GM18870 (cell line): ENCODE measurements around the gene HSPA4.

Experiments
- ATAC-seq: cut with Tn5 transposase; IDR thresholded peaks from one replicate; pipeline ENCODE4 v1.9.1; 2021; ENCODE audit warnings: moderate library complexity; ENCODE audit not compliant: unreplicated experiment

The HSPA4 gene

DNA sequence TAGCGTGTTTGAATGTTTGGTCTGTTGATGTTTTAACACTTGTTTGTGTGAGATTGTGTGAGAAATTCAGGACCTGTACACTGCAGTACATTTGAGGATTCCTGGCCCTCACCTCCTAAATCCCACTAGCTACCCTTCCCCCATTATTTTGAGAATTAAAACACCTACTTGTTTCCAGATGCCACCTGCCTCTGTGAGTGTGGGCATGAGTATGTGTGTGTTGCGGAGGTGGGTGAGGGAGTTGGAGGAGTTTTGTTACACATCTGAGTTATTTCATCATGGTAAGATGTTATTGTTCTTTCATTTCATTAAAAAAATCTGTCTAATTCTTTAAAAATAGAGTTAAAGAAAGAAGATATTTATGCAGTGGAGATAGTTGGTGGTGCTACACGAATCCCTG, 36.3 kb downstream of the HSPA4 start:
- ATAC-seq, result no peak

DNA sequence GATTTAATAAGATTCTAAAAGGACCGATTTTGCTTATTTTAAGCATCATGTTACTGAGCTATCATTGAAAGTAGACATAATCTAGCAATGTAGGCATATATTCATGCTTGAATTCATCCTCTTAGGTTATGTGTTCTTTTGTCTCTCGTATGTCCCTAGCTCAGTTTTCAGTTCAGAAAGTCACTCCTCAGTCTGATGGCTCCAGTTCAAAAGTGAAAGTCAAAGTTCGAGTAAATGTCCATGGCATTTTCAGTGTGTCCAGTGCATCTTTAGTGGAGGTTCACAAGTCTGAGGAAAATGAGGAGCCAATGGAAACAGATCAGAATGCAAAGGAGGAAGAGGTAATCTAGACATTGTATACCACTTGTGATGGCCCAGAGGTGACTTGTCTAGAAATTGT, 39.2 kb downstream of the HSPA4 start:
- ATAC-seq, result no peak

DNA sequence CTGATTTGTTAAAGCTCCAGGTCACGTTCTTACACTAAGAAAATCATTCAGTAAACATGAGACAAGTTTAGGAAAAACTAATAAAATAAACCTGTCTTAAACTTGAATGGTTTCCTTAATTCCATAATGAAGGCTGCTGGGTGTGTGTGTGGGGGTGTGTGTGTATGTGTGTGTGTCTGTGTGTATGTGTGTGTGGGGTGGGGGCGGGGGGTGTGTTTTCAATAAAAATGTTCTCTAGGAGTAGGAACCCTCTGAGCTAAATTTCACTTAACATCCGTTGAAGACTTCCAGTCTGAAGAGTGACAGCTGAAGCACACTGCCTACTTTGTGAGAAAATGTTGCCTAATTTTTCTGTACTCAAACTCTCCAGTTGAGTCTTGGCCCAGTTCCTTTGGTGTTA, 54.5 kb downstream of the HSPA4 start:
- ATAC-seq, result no peak

DNA sequence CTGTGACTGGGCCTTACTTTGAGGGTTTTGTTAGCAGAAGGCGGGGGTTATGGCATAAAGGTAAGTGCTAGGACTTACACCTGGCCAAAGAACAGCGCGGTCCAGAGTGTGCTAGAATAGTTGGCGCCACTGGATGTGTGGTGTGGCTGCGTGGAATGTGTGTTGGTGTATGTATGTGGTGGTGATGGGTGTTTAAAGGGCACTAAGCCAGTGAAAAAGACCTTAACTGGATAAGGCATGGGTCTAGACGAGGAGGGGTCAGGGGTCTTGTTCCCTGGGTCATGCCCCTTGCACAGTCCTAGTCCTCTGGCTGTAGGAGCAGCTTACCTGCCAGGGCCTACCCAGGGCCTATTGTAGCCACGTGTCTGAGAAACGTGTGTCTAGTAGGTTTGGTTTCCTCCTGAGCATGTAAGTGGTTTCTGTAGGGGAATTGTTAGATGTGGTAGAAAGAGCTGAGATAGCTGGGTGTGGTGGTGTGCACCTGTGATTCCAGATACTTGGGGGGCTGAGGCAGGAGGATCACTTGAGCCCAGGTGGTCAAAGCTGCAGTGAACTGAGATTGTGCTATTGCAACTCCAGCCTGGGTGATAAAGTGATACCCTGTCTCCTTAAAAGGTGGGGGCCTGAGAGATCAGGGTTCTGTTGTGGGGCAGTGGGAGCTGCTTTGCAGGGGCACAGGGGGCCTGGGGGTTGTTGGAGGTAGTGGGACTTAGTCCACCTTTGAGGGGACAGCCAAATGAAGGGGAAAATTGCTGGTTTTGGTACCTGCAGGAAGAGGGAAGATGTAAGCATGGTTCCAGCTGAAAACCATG, 55.2 kb downstream of the HSPA4 start:
- no peak for ATAC-seq

DNA sequence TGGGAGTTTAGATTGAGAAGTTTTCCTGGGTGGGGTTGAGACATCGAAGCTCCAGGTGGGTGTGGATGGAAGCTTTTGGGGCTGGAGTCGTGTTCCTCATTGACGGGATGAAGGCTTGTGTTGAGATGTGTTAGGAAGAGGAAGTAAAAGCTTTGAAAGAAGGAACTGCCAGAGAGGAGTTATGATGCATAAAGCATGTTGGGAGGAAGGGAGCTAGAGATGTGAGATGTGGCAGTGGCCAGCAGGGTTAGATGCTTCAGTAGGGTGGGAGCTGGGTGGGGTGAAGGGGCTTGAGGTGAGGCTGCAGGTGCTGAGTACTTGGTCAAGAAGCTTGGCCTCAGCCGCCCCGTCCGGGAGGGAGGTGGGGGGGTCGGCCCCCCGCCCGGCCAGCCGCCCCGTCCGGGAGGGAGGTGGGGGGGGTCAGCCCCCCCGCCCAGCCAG, 56.7 kb downstream of the HSPA4 start:
- ATAC-seq, result no peak

DNA sequence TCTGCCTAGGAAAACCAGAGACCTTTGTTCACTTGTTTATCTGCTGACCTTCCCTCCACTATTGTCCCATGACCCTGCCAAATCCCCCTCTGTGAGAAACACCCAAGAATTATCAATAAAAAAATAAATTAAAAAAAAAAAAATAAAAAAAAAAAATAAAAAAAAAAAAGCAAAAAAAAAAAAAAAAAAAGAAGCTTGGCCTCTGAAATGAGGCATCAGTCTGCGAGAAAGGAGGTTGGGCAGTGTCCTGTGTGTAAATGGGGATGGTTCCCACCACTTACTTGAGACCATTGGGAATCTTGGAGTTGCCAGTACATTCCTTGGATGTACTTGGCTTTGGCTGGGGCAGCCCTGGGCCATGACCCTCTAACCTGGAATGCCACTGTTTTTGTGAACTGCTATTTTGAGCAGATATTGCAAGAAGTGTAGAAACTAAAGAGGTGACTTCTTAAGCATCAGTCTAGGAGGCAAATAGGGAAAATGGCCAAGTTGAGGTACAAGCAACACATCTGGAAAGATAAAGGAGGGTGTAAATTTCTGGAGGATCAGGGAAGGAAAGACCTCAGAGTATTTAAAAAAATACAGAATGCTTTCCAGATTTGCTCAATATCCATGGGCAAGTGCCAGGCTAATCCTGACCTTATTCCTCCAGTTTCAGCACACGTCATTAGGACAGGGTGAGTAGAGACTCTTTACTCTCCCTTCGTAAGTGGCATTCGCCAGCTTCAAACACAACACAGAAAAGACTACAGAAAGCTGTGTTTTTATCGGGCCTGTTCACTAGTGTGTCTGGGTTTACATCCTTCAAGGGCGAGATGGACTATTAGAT, 58.1 kb downstream of the HSPA4 start:
- ATAC-seq, result no peak

DNA sequence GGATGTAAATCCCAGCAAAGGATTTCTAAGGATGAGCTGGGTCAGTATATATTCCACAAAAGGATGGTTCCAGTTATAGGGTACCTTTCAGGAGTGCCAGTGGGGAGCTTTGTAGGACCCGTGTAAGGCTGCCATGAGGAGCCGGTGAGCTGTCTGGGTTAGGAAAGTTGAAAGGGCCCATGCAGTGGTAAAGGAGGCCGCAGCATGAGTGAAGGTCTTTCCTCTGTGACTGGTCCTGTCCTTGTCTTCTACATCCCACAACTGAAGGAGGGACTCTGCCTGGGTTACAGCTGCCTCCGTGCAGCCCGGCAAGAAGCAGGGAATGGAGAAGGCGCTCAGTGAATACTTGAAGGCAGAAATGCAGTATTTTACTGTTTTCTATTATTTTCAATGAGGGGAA, 58.9 kb downstream of the HSPA4 start:
- ATAC-seq, result no peak

DNA sequence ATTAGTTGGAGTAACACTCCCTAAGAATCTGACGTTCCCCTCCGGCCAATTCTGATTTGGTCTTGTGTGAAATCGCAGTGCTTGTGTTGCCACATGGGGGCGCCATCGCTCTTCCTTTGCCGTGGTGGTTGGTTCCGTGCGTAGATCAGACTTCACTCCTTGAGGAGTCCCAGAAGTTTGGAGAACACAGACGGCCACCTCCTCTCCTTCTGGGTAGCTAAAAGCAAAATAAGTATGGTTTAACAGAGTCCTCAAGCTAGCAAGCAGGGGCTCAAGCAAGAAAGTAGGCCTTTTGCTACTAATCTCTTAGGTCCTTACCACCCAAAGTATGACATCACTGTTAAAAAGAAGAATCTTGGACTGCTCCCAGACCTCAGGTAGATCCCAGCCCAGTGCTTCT, 59.5 kb downstream of the HSPA4 start:
- ATAC-seq, result no peak

DNA sequence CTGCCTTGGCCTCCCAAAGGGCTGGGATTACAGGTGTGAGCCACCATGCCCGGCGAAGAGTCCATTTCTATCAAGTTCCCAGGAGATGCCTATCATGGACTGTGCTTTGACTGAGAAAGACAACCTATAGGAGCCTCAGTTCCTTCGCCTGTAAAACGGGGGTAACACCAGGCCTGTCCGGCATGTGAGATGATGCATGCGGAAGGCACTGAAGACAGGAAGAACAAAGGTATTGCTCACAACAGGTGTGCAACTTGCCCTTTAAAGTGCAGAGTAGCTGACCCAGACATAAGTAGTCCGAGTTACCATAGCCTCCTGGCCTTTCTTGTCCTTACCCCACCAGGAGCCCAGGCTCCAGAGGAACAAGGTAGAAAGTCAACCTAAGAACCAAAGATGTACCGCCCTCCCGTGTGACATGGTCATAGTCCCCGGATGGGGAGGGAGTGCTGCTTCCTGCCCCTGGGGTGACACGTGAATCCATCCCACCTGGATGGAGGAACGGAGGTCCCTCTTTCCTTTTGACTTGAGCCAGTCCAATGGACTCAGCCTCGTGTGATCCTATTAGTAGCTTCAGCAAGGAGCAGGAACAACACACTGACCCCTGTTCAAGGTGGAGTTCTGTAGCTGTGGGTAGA, 60.3 kb downstream of the HSPA4 start:
- ATAC-seq, result no peak

DNA sequence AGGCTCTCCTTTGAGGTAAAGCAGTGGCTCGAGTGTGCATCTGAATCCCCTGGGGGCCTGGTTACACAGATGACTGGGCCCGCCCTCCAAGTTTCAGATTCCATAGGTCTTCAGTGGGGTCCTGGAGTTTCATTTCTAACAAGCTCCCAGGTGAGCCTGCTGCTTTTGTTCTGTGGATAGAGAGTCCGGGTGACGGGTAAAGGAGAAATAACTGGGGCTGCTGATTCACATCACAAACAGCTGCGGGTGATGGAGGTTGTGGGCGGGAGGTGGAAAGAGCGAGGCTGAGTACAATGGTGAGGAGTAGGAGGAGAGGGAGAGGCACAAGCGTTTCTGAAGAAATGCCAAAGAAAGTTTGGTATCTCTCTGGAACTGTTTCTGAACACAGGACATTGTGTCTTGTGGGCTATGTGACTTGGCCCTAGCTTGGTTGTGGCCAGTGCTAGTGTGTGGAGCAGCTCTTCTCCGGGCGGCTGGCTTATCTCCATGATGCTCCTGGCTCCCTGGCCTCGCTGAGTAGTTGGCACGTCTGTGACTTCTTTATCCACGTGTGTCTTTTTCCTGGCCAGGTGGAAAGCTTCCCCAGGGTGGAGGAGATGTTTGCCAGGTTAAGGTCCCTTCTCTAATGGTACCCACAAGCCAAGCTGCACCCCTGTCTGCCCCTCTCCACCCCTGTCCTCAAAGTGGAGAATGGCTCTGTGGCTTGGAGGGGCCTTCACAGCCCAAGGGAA, 61.7 kb downstream of the HSPA4 start:
- ATAC-seq, result peak; percentile 54

DNA sequence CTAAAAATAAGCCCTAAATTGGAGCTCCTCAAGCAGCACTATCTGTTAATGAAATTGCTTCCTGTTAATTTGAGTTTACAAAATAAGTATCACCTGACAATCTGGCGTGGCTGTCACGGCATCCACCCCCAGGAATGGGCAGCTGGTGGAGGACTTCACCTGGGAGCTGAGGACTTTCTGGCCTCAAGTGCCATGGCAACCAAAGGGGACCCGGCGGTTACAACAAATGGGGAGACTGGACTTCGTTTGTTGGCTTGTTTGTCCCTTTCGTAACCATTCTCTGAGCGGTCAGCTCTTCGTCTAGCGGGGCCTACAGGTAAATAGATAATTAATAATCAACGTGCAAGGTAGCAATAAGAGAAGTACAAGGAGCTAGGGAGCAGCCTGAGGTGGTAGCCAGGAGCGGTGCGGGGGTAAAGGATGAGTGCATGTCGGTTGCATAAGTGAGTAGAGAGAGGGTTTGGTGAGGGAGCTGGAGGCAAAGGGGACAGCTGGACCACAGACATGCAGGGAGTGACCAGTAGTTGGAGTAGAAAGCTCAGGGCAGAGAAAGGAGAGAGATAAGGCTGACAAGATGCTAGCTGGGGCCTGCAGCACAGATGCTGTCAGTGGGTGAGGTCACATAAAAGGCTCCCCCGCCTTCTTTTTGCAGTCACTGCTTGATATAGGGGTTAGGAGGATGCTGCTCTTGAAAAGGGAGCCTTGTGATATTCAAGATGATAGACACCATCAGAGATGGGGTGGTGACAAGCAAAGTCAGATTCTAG, 62.5 kb downstream of the HSPA4 start:
- ATAC-seq, result no peak

DNA sequence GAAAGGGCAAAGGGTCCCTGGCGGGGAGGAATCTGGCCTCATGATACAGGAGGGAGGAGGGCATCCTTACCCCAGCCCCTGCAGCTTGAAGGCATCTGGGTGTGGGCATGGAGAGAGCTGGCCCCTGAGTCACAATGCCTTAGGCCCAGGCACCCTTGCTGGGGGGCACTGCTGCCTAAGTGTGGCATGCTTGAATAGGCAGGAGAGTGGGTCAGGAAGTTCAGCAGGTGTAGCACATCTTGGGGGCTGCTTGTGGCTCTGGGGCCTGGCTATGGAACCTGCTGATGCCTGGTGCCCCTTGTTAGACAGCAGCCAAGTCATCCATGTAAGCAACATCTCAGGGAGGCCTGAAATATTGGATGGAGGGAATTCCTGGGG, 63.1 kb downstream of the HSPA4 start:
- no peak for ATAC-seq

DNA sequence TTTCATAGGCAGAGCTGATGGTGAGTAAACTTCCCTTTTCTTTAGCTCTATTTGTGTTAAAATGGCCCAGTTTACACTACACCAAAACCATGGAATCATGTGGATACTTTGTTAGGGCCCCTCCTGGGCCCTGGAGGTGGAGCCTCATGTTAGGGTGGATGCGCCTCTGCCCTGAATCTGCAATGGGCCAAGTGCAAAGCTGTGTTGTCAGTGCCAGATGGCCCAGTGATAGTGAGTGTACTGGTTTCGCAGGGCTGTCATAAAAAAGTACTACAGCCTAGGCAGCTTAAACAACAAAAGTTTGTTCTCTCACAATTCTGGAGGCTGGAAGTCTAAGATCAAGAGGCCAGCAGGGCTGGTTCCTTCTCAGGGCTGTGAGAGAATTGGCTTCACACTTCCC, 64.8 kb downstream of the HSPA4 start:
- ATAC-seq, result no peak

DNA sequence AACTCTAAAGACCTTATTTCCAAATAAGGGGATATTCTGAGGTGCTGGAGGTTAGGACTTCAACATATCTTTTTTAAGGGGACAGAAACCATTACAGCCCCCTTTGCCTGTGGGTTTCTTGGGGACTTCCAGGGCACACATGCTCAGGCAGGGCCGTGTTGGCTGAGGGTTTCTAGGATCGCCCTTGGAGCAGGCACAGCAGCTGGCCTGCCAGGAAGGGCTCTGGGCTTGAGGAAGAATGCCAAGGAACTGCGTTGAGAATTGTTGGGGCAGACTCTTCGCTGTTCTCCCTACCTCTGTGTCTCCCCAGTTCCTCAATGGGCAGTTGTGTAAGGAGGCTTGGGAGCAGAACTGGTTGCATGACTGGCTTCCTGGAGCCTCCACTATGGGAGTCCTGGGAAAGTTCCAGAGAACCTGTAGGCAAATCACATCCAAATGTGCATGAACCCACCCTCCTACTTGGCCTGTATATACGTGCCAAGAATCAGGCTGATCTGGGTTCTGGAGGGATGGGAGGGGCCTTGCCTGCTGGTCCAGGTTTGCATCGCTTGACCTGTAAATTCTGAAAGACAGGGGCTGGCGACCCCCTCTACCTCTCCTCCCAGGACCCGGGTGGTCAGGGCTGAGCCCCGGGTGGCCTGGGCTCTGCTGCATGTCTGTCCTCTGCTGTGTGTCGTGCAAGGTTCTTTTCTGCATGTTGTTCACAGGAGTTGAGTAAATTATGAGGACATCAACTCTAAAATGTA, 65.5 kb downstream of the HSPA4 start:
- no peak for ATAC-seq

DNA sequence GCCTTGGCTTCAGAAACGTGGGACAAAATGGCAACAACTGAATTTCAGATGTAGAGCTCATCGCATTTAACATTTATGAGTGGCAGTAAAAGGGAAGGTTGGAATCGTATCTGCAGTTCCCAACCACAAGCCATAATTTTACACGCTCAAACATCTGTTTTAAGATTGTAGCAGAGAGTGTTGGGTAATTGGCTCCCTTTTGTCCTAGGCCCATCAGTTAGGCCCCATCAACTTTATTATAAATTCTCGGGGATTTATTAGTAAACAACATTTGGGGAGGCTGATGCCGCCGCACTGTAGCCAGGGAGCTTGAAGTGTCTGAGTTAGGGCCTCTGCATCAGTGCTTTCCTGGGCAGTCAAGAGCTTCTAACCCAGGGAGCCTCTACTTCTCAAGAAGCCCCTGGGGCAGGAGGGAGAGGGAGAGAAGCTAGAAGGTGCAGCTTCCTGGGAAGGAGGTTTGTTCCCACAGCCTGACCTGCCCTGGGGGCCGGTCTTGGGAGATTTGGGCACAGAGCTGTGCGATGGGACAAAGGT, 66.2 kb downstream of the HSPA4 start:
- ATAC-seq, result no peak

DNA sequence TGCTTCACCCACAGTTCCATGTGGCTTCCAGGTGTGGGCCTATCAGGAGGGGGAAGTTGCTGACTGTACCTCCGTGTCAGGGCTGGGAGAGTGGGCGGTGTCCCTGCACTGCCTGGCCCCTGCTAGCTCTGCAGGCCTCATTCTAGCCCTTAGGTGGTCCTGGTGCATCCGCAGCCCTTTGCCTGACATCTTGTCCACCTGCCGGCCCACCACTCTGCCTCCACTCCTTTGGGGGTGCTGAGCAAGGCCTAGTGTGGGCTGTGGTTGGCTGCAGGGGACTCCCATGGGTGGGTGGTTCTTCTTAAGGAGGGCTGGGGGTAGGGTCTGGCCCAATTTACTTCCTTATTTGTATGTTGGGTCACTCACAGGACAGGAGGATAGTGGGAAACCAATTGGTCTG, 66.9 kb downstream of the HSPA4 start:
- no peak for ATAC-seq

DNA sequence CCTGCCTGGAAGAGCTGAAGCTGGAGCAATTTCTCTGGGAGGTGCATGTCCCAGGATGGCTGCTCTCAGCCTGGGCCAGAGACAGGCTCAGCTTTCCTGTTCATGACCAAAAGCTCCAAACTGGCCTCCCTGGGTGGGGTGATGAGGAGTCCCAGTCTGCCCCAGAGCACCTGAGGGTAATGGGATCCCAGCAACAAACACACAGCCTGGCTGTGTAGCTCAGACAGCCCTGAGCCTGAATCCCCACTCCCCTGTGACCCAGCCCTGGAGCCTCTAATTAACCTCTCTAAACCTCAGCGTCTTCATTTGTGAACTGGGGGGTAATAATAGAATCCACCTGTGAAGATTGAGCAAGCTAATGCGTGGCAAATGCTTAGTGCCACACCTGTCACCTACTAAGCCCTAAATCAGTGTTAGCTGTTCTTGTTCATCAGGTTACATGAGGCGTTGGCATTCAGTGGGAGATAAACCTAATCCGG, 67.5 kb downstream of the HSPA4 start:
- ATAC-seq, result no peak

DNA sequence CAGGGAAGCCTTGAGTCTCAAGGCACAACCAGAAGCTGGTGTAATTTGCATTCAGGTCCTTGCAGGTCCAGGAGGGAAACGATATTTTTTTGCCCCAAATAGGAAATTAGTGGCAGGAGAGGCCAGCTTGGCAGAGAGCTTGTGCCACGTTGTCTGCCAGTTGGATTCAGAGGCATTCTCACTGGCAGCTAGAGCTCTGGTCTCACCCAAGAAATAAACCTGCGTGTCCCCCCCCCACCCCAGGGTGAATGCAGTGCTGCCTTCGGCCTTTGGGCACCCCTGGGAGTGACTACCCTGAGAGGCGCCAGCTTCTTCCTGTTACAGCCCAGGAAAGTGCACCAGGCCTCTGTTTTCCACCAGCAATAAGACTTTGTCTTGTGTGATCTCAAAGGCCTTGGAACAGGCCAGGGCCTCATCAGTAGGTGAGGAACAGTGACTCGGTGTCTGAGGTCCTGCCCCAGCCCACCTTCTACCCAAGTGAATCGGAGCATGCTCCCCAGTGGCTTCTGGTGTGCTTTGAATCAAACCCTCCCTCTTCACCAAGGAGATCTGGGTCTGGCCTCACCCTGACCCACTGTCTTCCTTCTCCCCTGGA, 68.4 kb downstream of the HSPA4 start:
- ATAC-seq, result no peak

DNA sequence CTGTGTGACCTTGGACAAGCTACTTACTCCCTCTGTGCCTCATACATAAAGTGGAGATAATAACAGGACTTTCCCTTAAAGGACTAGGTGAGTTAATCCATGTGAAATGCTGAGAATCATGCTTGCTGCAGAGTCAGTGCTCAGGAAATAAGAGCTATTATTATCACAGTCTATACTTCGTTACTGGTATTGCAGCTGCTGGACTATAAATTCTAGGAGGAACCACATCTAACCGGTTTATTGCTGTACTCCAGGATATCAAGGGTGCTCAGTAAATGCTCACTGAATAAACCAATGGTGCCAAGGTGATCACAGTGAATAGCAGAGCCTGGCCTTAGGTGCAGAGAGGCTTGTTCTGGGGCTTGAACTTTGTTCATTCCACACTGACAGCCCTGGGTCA, 69.3 kb downstream of the HSPA4 start:
- ATAC-seq, result no peak
